H1 (cell line): ENCODE data around the gene PPP2R3C. TPM values are rescaled to one million over a fixed set of nuclear protein-coding genes. Genes with fewer than 3 reads are reported as not detected.

Experiments used
- CTCF ChIA-PET: fragments of 300-600 bp; sonication (Branson Sonifier 250); formaldehyde crosslinking; loops from one replicate; lab custom pipeline; 2021; ENCODE audit not compliant: partially characterized antibody; lab: Charles Lee
- POLR2A ChIA-PET: fragments of 300-600 bp; sonication (Branson Sonifier 250); formaldehyde crosslinking; loops from one replicate; lab custom pipeline; 2021; ENCODE audit warnings: inconsistent platforms; ENCODE audit not compliant: partially characterized antibody; lab: Charles Lee
- DNase-seq, 2 experiments: peaks; one replicate each; pipeline versions ENCODE4 v3.0.0 to v3.0.0-alpha.2; 2010 to 2022; ENCODE audit warnings: low spot score in 2 of 2, low read depth in 1 of 2, mixed read lengths in 1 of 2
- FAIRE-seq: peaks from 2 replicates; lab custom pipeline; 2011; peaks lifted over from hg19 to GRCh38; lab: Jason Lieb, UNC
- H2AFZ ChIP-seq: 2 replicates; pipeline ENCODE4 v1.8.1; 2012; ENCODE audit warnings: low read length, inconsistent platforms
- H2AK5ac ChIP-seq: 2 replicates; pipeline ENCODE4 v1.6.1; 2013; ENCODE audit warnings: low read depth, low read length
- H2BK120ac ChIP-seq: replicated peaks from 2 replicates; pipeline ENCODE3; 2013; ENCODE audit warnings: low read depth, low read length, inconsistent platforms
- H2BK12ac ChIP-seq: 2 replicates; pipeline ENCODE4 v1.6.1; 2013; ENCODE audit warnings: low read depth, low read length
- H2BK15ac ChIP-seq: 2 replicates; pipeline ENCODE4 v1.6.1; 2013; ENCODE audit warnings: low read length
- H2BK20ac ChIP-seq: 2 replicates; pipeline ENCODE4 v1.6.1; 2013; ENCODE audit warnings: low read length
- H2BK5ac ChIP-seq: 2 replicates; pipeline ENCODE4 v1.6.1; 2013; ENCODE audit warnings: low read depth, low read length
- H3K14ac ChIP-seq: 2 replicates; pipeline ENCODE4 v1.6.1; 2013; ENCODE audit warnings: inconsistent platforms; ENCODE audit not compliant: insufficient read length
- H3K18ac ChIP-seq: 2 replicates; pipeline ENCODE4 v1.6.1; 2013; ENCODE audit warnings: low read length; ENCODE audit errors: extremely low read depth
- H3K23ac ChIP-seq: 2 replicates; pipeline ENCODE4 v1.6.1; 2013; ENCODE audit warnings: inconsistent platforms; ENCODE audit not compliant: insufficient read length
- H3K23me2 ChIP-seq: 2 replicates; pipeline ENCODE4 v1.6.1; 2013; ENCODE audit warnings: low read depth, low read length
- H3K27ac ChIP-seq: 2 replicates; pipeline ENCODE4 v1.6.1; 2011; ENCODE audit warnings: low read depth, low read length, inconsistent platforms
- H3K27me3 ChIP-seq, 4 experiments: replicated peaks in 1 of 4; 1 replicate in 1 of 4; 2 replicates in 3 of 4; pipeline versions ENCODE4 v1.6.1 to v1.8.1; 2011 to 2013; ENCODE audit warnings: low read length in 3 of 4, mild to moderate bottlenecking in 3 of 4, inconsistent platforms in 2 of 4, mixed read lengths in 2 of 4, moderate library complexity in 1 of 4; ENCODE audit not compliant: control insufficient read depth in 3 of 4, insufficient read depth in 3 of 4; ENCODE audit errors: extremely low read depth in 1 of 4
- H3K36me3 ChIP-seq, 4 experiments: 2 replicates each; pipeline versions ENCODE4 v1.6.1 to v1.8.1; 2011 to 2013; ENCODE audit warnings: mild to moderate bottlenecking in 4 of 4, low read length in 3 of 4, moderate library complexity in 2 of 4, control low read depth in 1 of 4, inconsistent platforms in 1 of 4; ENCODE audit not compliant: insufficient read depth in 4 of 4, control insufficient read depth in 2 of 4
- H3K4ac ChIP-seq: replicated peaks from 2 replicates; pipeline ENCODE3; 2013; ENCODE audit warnings: low read length, low read depth, mixed read lengths, inconsistent platforms; ENCODE audit not compliant: insufficient read length
- H3K4me1 ChIP-seq, 4 experiments: replicated peaks in 1 of 4; 1 replicate in 1 of 4; 2 replicates in 3 of 4; pipeline versions ENCODE4 v1.6.1 to v1.8.1; 2011 to 2013; ENCODE audit warnings: low read length in 3 of 4, inconsistent platforms in 2 of 4, mixed read lengths in 1 of 4; ENCODE audit not compliant: insufficient read depth in 4 of 4, control insufficient read depth in 3 of 4
- H3K4me2 ChIP-seq, 2 experiments: 2 replicates each; pipeline versions ENCODE4 v1.6.1 to v1.8.1; 2011 to 2013; ENCODE audit warnings: low read depth in 2 of 2, low read length in 2 of 2, control low read depth in 1 of 2, inconsistent platforms in 1 of 2, mild to moderate bottlenecking in 1 of 2; ENCODE audit not compliant: insufficient read depth in 1 of 2
- H3K4me3 ChIP-seq, 4 experiments: fragments of 200-600, 300-600 bp in 1 of 4; sonication (generic), shearing (Covaris generic), sonication (Bioruptor Twin) in 1 of 4; 2 replicates each; pipeline versions ENCODE4 v1.5.1 to v1.8.1; 2011 to 2016; ENCODE audit warnings: low read length in 4 of 4, low read depth in 3 of 4, control low read depth in 2 of 4, inconsistent platforms in 2 of 4, mild to moderate bottlenecking in 2 of 4, mixed read lengths in 1 of 4, moderate library complexity in 1 of 4; ENCODE audit not compliant: insufficient read depth in 2 of 4; ENCODE audit errors: extremely low read depth in 1 of 4
- H3K56ac ChIP-seq: replicated peaks from 2 replicates; pipeline ENCODE3; 2013; ENCODE audit warnings: low read depth, mild to moderate bottlenecking, mixed read lengths, low read length, inconsistent platforms; ENCODE audit not compliant: insufficient read length
- H3K79me1 ChIP-seq: 2 replicates; pipeline ENCODE4 v1.6.1; 2013; ENCODE audit warnings: low read depth, low read length, control low read depth
- H3K79me2 ChIP-seq, 2 experiments: 2 replicates each; pipeline versions ENCODE4 v1.6.1 to v1.8.1; 2012 to 2013; ENCODE audit warnings: low read length in 2 of 2, mild to moderate bottlenecking in 2 of 2, inconsistent platforms in 1 of 2; ENCODE audit not compliant: insufficient read depth in 2 of 2, control insufficient read depth in 1 of 2
- H3K9ac ChIP-seq, 4 experiments: replicated peaks in 1 of 4; 1 replicate in 1 of 4; 2 replicates in 3 of 4; pipeline versions ENCODE4 v1.6.1 to v1.8.1; 2011 to 2013; ENCODE audit warnings: low read depth in 3 of 4, low read length in 3 of 4, control low read depth in 2 of 4, mild to moderate bottlenecking in 2 of 4, moderate library complexity in 2 of 4, inconsistent platforms in 1 of 4; ENCODE audit errors: extremely low read depth in 1 of 4
- H3K9me3 ChIP-seq, 2 experiments: 2 replicates each; pipeline versions ENCODE4 v1.6.1 to v1.8.1; 2012 to 2013; ENCODE audit warnings: mild to moderate bottlenecking in 2 of 2, moderate library complexity in 2 of 2, control low read depth in 1 of 2, inconsistent platforms in 1 of 2, low read depth in 1 of 2, low read length in 1 of 2, mixed read lengths in 1 of 2; ENCODE audit not compliant: insufficient read depth in 2 of 2
- H4K20me1 ChIP-seq, 2 experiments: replicated peaks in 1 of 2; 2 replicates each; pipeline versions ENCODE3 to v1.8.1; 2011 to 2013; ENCODE audit warnings: inconsistent platforms in 2 of 2, low read length in 2 of 2, mild to moderate bottlenecking in 1 of 2; ENCODE audit not compliant: insufficient read depth in 2 of 2, control insufficient read depth in 1 of 2
- H4K5ac ChIP-seq: 2 replicates; pipeline ENCODE4 v1.6.1; 2013; ENCODE audit warnings: low read length, low read depth, mixed read lengths, inconsistent platforms; ENCODE audit not compliant: insufficient read length
- H4K8ac ChIP-seq: 2 replicates; pipeline ENCODE4 v1.8.0; 2013; ENCODE audit warnings: mild to moderate bottlenecking, moderate library complexity, low read length, inconsistent platforms; ENCODE audit not compliant: insufficient read depth; ENCODE audit errors: extremely low read depth
- H4K91ac ChIP-seq: replicated peaks from 2 replicates; pipeline ENCODE3; 2013; ENCODE audit warnings: low read length, mixed read lengths, inconsistent platforms; ENCODE audit not compliant: insufficient read length
- CEBPB ChIP-seq: IDR thresholded peaks from 2 replicates; pipeline ENCODE4 v1.6.1; 2012; ENCODE audit warnings: low read depth, low read length
- CHD1 ChIP-seq: IDR thresholded peaks from 2 replicates; pipeline ENCODE4 v1.6.1; 2012; ENCODE audit warnings: low read depth, low read length, improper control_type of control experiment
- CREB1 ChIP-seq: IDR thresholded peaks from 2 replicates; pipeline ENCODE4 v1.6.1; 2012; ENCODE audit warnings: inconsistent platforms
- CTBP2 ChIP-seq: IDR thresholded peaks from 2 replicates; pipeline ENCODE4 v1.7.0; 2011; ENCODE audit warnings: borderline replicate concordance, mild to moderate bottlenecking, moderate library complexity, mixed read lengths, low read length; ENCODE audit not compliant: insufficient read depth, insufficient read length
- EGR1 ChIP-seq: IDR thresholded peaks from 2 replicates; pipeline ENCODE4 v1.6.1; 2011; ENCODE audit warnings: low read depth, low read length, borderline replicate concordance
- FOSL1 ChIP-seq: IDR thresholded peaks from 2 replicates; pipeline ENCODE4 v1.6.1; 2011; ENCODE audit warnings: mild to moderate bottlenecking, low read depth, low read length, moderate library complexity; ENCODE audit not compliant: insufficient read depth
- GTF2F1 ChIP-seq: IDR thresholded peaks from 2 replicates; pipeline ENCODE4 v1.6.1; 2012; ENCODE audit warnings: low read depth, low read length, improper control_type of control experiment, borderline replicate concordance
- KDM1A ChIP-seq: fragments of 200-600, 300-600 bp; sonication (generic); IDR thresholded peaks from 2 replicates; pipeline ENCODE4 v1.7.1; 2016; ENCODE audit warnings: mild to moderate bottlenecking, low read length, borderline replicate concordance
- SP2 ChIP-seq: IDR thresholded peaks from 2 replicates; pipeline ENCODE4 v1.6.1; 2012; ENCODE audit warnings: mild to moderate bottlenecking, low read length, inconsistent platforms
- TAF7 ChIP-seq: optimal IDR thresholded peaks from 2 replicates; pipeline ENCODE3; 2011; ENCODE audit warnings: low read depth, mild to moderate bottlenecking, inconsistent platforms, low read length, moderate library complexity, borderline replicate concordance
- TBP ChIP-seq: IDR thresholded peaks from 2 replicates; pipeline ENCODE4 v1.6.1; 2011; ENCODE audit warnings: low read depth, low read length, improper control_type of control experiment
- YY1 ChIP-seq: IDR thresholded peaks from 2 replicates; pipeline ENCODE4 v1.6.1; 2011; ENCODE audit warnings: low read depth, mild to moderate bottlenecking, low read length
- WGBS, 2 experiments: shearing (Covaris generic) in 1 of 2; methylation state at CpG; one replicate each; pipeline versions ENCODE4 v1.1.6 to v1.1.7; 2013 to 2015; ENCODE audit warnings: low lambda C conversion rate in 2 of 2, mixed read lengths in 2 of 2, inconsistent platforms in 1 of 2, low coverage in 1 of 2, missing lambda C conversion rate in 1 of 2; ENCODE audit not compliant: insufficient replicate concordance in 2 of 2, insufficient coverage in 1 of 2, insufficient read length in 1 of 2; ENCODE audit errors: extremely low coverage in 1 of 2, missing lambda C conversion rate in 1 of 2; 5-methylcytosine and 5-hydroxymethylcytosine counted together
- polyA plus RNA-seq, 7 experiments: library from polyadenylated mRNA; depleted of rRNA in 3 of 7; stranded (reverse) in 5 of 7; unstranded in 2 of 7; fragments of >200 nt in 5 of 7; fragments of 200-250 nt in 2 of 7; gene quantifications; 1 replicate in 5 of 7; 2 replicates in 1 of 7; 4 replicates in 1 of 7; pipeline versions ENCODE4 v1.2.1 to v1.2.3, GENCODE V29; 2011 to 2013; ENCODE audit warnings: missing spikeins in 2 of 7, mixed read lengths in 2 of 7
- total RNA-seq: library from RNA; stranded (reverse); fragmentation: NEBNext Ultra II Directional; extraction: Animal tissue kit (Norgen Biotek cat#: 25700); gene quantifications from 2 replicates; pipeline ENCODE4 v1.2.1, GENCODE V29; 2021
- TF ChIP-seq, protein P1 (sequence below): IDR thresholded peaks from 2 replicates; pipeline ENCODE4 v1.6.1; 2012; ENCODE audit warnings: inconsistent platforms
- TF ChIP-seq, protein P2 (sequence below): IDR thresholded peaks from 2 replicates; pipeline ENCODE4 v1.6.1; 2012; ENCODE audit warnings: inconsistent platforms

PPP2R3C gene
- total and polyA plus RNA-seq, 2 of the 8 experiments (the other 6 are each of a cell fraction or from before 2014, with no cell fraction given) = 7.1 to 26.7 TPM

DNA sequence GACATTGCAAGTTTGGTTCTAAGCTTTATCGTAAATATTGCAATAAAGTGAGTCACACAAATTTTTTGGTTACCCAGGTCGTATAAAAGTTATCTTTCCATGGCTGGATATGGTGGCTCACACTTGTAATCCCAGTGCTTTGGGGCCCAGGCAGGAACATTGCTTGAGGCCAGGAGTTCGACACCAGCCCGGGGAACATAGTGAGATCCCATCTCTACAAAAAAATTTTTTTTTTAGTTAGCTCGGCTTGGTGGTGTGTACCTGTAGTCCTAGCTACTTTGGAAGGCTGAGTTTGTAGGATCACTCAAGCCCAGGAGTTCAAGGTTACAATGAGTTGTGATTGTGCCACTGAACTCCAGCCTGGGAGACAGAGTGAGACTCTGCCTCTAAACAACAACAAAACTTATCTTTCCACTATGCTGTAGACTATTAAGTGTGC is 24.9 kb upstream of the PPP2R3C start:
- ChIA-PET POLR2A (no interaction called here), CTCF (interaction anchor here (0.9 to 10.8 kb wide), 3 partner anchors 68 to 282 kb away, joined by 3 to 198 read pairs (median 3); no protein-coding TSS in a partner anchor)
- Histone ChIP-seq H3K14ac (no peak overlapping the region), H3K36me3 (peaks cover 0 to 4% (median 0%) of the 10 kb centered on the region in 4 experiments; a peak in 2 of 8 replicates), H3K4ac (no peak overlapping the region), H2BK5ac (no peak overlapping the region), H3K79me2 (peaks cover 0 to 3% of the 10 kb centered on the region in 2 experiments; a peak in 1 of 4 replicates), H3K4me3 (no peak overlapping the region), H3K4me2 (no peak overlapping the region), H4K5ac (no peak overlapping the region), H2BK12ac (no peak overlapping the region), H3K27me3 (no peaks in the 10 kb centered on the region), H3K18ac (no peak overlapping the region), H4K91ac (no peak overlapping the region), H4K20me1 (no peaks in the 10 kb centered on the region), H3K56ac (no peak overlapping the region), H3K4me1 (no peaks in the 10 kb centered on the region), H3K23ac (no peak overlapping the region), H3K79me1 (no peaks in the 10 kb centered on the region), H4K8ac (no peak overlapping the region), H3K27ac (no peak overlapping the region), H2BK20ac (no peak overlapping the region), H2BK15ac (no peak overlapping the region), H3K23me2 (no peaks in the 10 kb centered on the region; the same call in 1 of the 2 replicates), H3K9ac (no peak overlapping the region), H2AFZ (no peak overlapping the region), H3K9me3 (no peaks in the 10 kb centered on the region), H2AK5ac (no peak overlapping the region), H2BK120ac (no peak overlapping the region)
- no peak for DNase-seq
- WGBS, 2 experiments = 88% methylated on average over 5 of the region's 5 CpGs; no CpG with 5 or more reads in 1 of the 2 experiments
- FAIRE-seq = no peak
- TF ChIP-seq SP2 (no peak), KDM1A (no peak), CREB1 (no peak), EGR1 (no peak), FOSL1 (no peak), CHD1 (no peak), TBP (no peak), CEBPB (no peak), YY1 (no peak), TAF7 (no peak), GTF2F1 (no peak), CTBP2 (no peak)
- TF ChIP-seq, protein P1, sequence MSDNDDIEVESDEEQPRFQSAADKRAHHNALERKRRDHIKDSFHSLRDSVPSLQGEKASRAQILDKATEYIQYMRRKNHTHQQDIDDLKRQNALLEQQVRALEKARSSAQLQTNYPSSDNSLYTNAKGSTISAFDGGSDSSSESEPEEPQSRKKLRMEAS = no peak
- TF ChIP-seq, protein P2, sequence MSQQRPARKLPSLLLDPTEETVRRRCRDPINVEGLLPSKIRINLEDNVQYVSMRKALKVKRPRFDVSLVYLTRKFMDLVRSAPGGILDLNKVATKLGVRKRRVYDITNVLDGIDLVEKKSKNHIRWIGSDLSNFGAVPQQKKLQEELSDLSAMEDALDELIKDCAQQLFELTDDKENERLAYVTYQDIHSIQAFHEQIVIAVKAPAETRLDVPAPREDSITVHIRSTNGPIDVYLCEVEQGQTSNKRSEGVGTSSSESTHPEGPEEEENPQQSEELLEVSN = no peak
